PC-9 (cell line): ENCODE measurements around the gene ARHGAP44.

Experiments
- CTCF ChIP-seq: fragments of 200-600 bp; sonication (generic); conservative IDR thresholded peaks from 2 replicates; pipeline ENCODE4 v1.6.1; 2017; ENCODE audit warnings: mixed run types, antibody characterized with exemption, mild to moderate bottlenecking, moderate library complexity
- EZH2 ChIP-seq: fragments of 200-600 bp; sonication (generic); IDR thresholded peaks from 2 replicates; pipeline ENCODE4 v1.8.0; 2017; ENCODE audit warnings: antibody characterized with exemption, low read depth

GRCh38 chr17:12979246-12979645, 189.9 kb downstream of the ARHGAP44 start:
- TF ChIP-seq CTCF (no peak), EZH2 (no peak)
